ENCODE data around the gene WDR4. TPM values are rescaled to one million over a fixed set of nuclear protein-coding genes. Genes with fewer than 3 reads are reported as not detected.

The WDR4 gene
- total RNA-seq, 1 donor from 2014 or later: 5.7 TPM

GRCh38 chr21:42853621-42854020 is 25.7 kb downstream of the WDR4 start:
- Mint-ChIP-seq H3K36me3 (peaks cover 16% of the 10 kb centered on the region), H3K4me1 (peaks cover 2% of the 10 kb centered on the region), H3K4me3 (no peak overlapping the region), H3K9me3 (no peaks in the 10 kb centered on the region), H3K27ac (no peak overlapping the region), H3K27me3 (ENCODE audit: insufficient read depth, low read depth) (peaks cover 3% of the 10 kb centered on the region)
- Histone ChIP-seq H3K4me2 (no peak overlapping the region), H3F3A (ENCODE audit: low read depth) (no peaks in the 10 kb centered on the region), H3K4me1 (no peaks in the 10 kb centered on the region), H3K27me3 (no peaks in the 10 kb centered on the region), H2AFZ (replicated peaks) (no peak overlapping the region), H3K9me3 (ENCODE audit: low read depth) (no peaks in the 10 kb centered on the region), H3K79me2 (ENCODE audit: low read depth) (peaks cover 6% of the 10 kb centered on the region), H3K4me3 (no peak overlapping the region), H3K36me3 (no peaks in the 10 kb centered on the region), H4K20me1 (ENCODE audit: low read depth) (peaks cover 5% of the 10 kb centered on the region), H3K27ac (no peak overlapping the region), H3K9ac (no peak overlapping the region)
- no peak for DNase-seq (ENCODE audit: low spot score)
- TF ChIP-seq EZH2phosphoT487 (IDR thresholded peaks at IDR 0.05) (no peak), CTCF (IDR thresholded peaks at IDR 0.05) (no peak), EZH2 (IDR thresholded peaks at IDR 0.05) (no peak)

- no peaks in the 10 kb centered on the region for H3K9me3 Mint-ChIP-seq
- DNase-seq (ENCODE audit: low spot score): no peak
- Histone ChIP-seq H3K27ac (no peak overlapping the region), H3K9me3 (ENCODE audit: low read depth) (no peaks in the 10 kb centered on the region), H3K4me2 (no peak overlapping the region), H4K20me1 (ENCODE audit: low read depth) (peaks cover 5% of the 10 kb centered on the region), H3K79me2 (ENCODE audit: low read depth) (no peaks in the 10 kb centered on the region), H3K4me1 (no peaks in the 10 kb centered on the region), H3K27me3 (no peaks in the 10 kb centered on the region), H3K4me3 (no peak overlapping the region), H3K9ac (no peak overlapping the region), H3K36me3 (no peaks in the 10 kb centered on the region), H3F3A (ENCODE audit: low read depth) (no peaks in the 10 kb centered on the region), H2AFZ (replicated peaks) (no peak overlapping the region)
- H3K27ac Mint-ChIP-seq: no peak overlapping the region
- peaks cover 3% of the 10 kb centered on the region for H3K27me3 Mint-ChIP-seq (ENCODE audit: insufficient read depth, low read depth)
- peaks cover 2% of the 10 kb centered on the region for H3K4me1 Mint-ChIP-seq
- H3K4me3 Mint-ChIP-seq: no peak overlapping the region
- peaks cover 17% of the 10 kb centered on the region for H3K36me3 Mint-ChIP-seq
- TF ChIP-seq CTCF (IDR thresholded peaks at IDR 0.05): no peak
- TF ChIP-seq EZH2 (IDR thresholded peaks at IDR 0.05): no peak
- TF ChIP-seq EZH2phosphoT487 (IDR thresholded peaks at IDR 0.05): no peak
Measured at GRCh38 chr21:42852925-42853570, 26.3 kb downstream of the WDR4 start.

- H3K79me2 ChIP-seq (ENCODE audit: low read depth): no peaks in the 10 kb centered on the region
- no peaks in the 10 kb centered on the region for H3F3A ChIP-seq (ENCODE audit: low read depth)
- H3K4me1 Mint-ChIP-seq: no peaks in the 10 kb centered on the region
- H3K27me3 Mint-ChIP-seq (ENCODE audit: insufficient read depth, low read depth): peaks cover 3% of the 10 kb centered on the region
- peaks cover 21% of the 10 kb centered on the region for H3K36me3 Mint-ChIP-seq
- no peak overlapping the region for H3K27ac ChIP-seq
- H3K9ac ChIP-seq: no peak overlapping the region
- no peaks in the 10 kb centered on the region for H3K9me3 Mint-ChIP-seq
- H3K9me3 ChIP-seq (ENCODE audit: low read depth): no peaks in the 10 kb centered on the region
- no peak overlapping the region for H3K4me3 Mint-ChIP-seq
- no peaks in the 10 kb centered on the region for H3K4me1 ChIP-seq
- H4K20me1 ChIP-seq (ENCODE audit: low read depth): no peaks in the 10 kb centered on the region
- no peaks in the 10 kb centered on the region for H3K27me3 ChIP-seq
- TF ChIP-seq EZH2phosphoT487 (IDR thresholded peaks at IDR 0.05): no peak
- no peak for TF ChIP-seq EZH2 (IDR thresholded peaks at IDR 0.05)
- no peak for TF ChIP-seq CTCF (IDR thresholded peaks at IDR 0.05)
- no peak overlapping the region for H2AFZ ChIP-seq (replicated peaks)
- DNase-seq (ENCODE audit: low spot score): no peak
- H3K36me3 ChIP-seq: no peaks in the 10 kb centered on the region
- H3K4me3 ChIP-seq: no peak overlapping the region
- no peak overlapping the region for H3K4me2 ChIP-seq
- H3K27ac Mint-ChIP-seq: no peak overlapping the region
Measured at GRCh38 chr21:42851812-42852665, 27.3 kb downstream of the WDR4 start.
